Bronchial epithelial cell (primary cell): Measurements from ENCODE around the gene NIPA2. TPM values are rescaled to one million over a fixed set of nuclear protein-coding genes. Genes with fewer than 3 reads are reported as not detected.

Source experiments
- DNase-seq: peaks from one replicate; pipeline ENCODE4 v3.0.0-alpha.2; 2010; ENCODE audit warnings: low read depth
- FAIRE-seq: peaks from 2 replicates; lab custom pipeline; 2011; peaks lifted over from hg19 to GRCh38; lab: Jason Lieb, UNC
- H3K27me3 ChIP-seq: 2 replicates; pipeline ENCODE4 v1.5.1; 2011; ENCODE audit warnings: low read length; ENCODE audit not compliant: control insufficient read depth, insufficient read depth
- H3K36me3 ChIP-seq: 2 replicates; pipeline ENCODE4 v1.5.1; 2011; ENCODE audit warnings: low read length; ENCODE audit not compliant: control insufficient read depth, insufficient read depth
- H3K4me3 ChIP-seq: 2 replicates; pipeline ENCODE4 v1.5.1; 2011; ENCODE audit warnings: mild to moderate bottlenecking, low read depth, low read length, control low read depth
- CTCF ChIP-seq: IDR thresholded peaks from 2 replicates; pipeline ENCODE4 v1.5.1; 2011; ENCODE audit warnings: mild to moderate bottlenecking, moderate library complexity, low read length, control low read depth, inconsistent platforms; ENCODE audit not compliant: insufficient read depth, severe bottlenecking
- total RNA-seq: library from RNA; depleted of rRNA; stranded (reverse); fragments of >200 nt; gene quantifications from 2 replicates; pipeline ENCODE4 v1.2.1, GENCODE V29; 2014

NIPA2 gene
- total RNA-seq: 54.2 and 76.1 TPM in 2 replicates

- H3K27me3 ChIP-seq: no peaks in the 10 kb centered on the region
- DNase-seq: peak; percentile 89
- H3K4me3 ChIP-seq: peak within 1 kb of the TSS; percentile 94
- H3K36me3 ChIP-seq: peaks cover 2% of the 10 kb centered on the region
- FAIRE-seq: no peak
- peak; percentile 18 for TF ChIP-seq CTCF
Observed at GRCh38 chr15:22838292-22839042, at the start of gene NIPA2. NIPA2 (plus strand) TSS chr15:22838666; CDS start chr15:22851732, 13,066 bp downstream.

GRCh38 chr15:22794063-22794462, 44.4 kb upstream of the NIPA2 start:
- TF ChIP-seq CTCF: no peak
- FAIRE-seq (no peak), DNase-seq (no peak)
- Histone ChIP-seq H3K4me3 (no peak overlapping the region), H3K36me3 (no peaks in the 10 kb centered on the region), H3K27me3 (no peaks in the 10 kb centered on the region)

- no peak for TF ChIP-seq CTCF
- no peak for DNase-seq
Observed at GRCh38 chr15:22794621-22795167, 43.8 kb upstream of the NIPA2 start.

GRCh38 chr15:22795206-22796063, 43.0 kb upstream of the NIPA2 start:
- TF ChIP-seq CTCF: no peak
- Histone ChIP-seq H3K27me3 (no peaks in the 10 kb centered on the region), H3K4me3 (no peak overlapping the region), H3K36me3 (no peaks in the 10 kb centered on the region)
- FAIRE-seq: no peak
- DNase-seq: no peak

More at GRCh38 chr15:22794621-22795167, 43.8 kb upstream of the NIPA2 start:
- Histone ChIP-seq H3K4me3 (no peak overlapping the region), H3K36me3 (no peaks in the 10 kb centered on the region), H3K27me3 (no peaks in the 10 kb centered on the region)
- no peak for FAIRE-seq

- no peak for TF ChIP-seq CTCF
- no peak for FAIRE-seq
Observed at GRCh38 chr15:22796079-22796478, 42.4 kb upstream of the NIPA2 start.

More at GRCh38 chr15:22796079-22796478, 42.4 kb upstream of the NIPA2 start:
- DNase-seq: no peak
- Histone ChIP-seq H3K4me3 (no peak overlapping the region), H3K27me3 (no peaks in the 10 kb centered on the region), H3K36me3 (no peaks in the 10 kb centered on the region)
